SU-DHL-6 (cell line): ENCODE measurements around the gene ZSCAN18.

Source experiments
- H2AFZ ChIP-seq: fragments of 200-600 bp; sonication (generic); 2 replicates; pipeline ENCODE4 v1.6.1; 2014; ENCODE audit warnings: low read depth, mild to moderate bottlenecking, moderate library complexity, mixed read lengths, antibody characterized with exemption, low read length; ENCODE audit not compliant: severe bottlenecking
- H3F3A ChIP-seq: fragments of 200-600 bp; shearing (Covaris generic); 2 replicates; pipeline ENCODE4 v1.6.0; 2016; ENCODE audit warnings: antibody characterized with exemption, mild to moderate bottlenecking; ENCODE audit not compliant: insufficient read depth
- H3K27ac ChIP-seq: fragments of 200-600 bp; sonication (generic); 2 replicates; pipeline ENCODE4 v1.5.1; 2016; ENCODE audit warnings: low read depth, mild to moderate bottlenecking, low read length, moderate library complexity, mixed read lengths
- H3K27me3 ChIP-seq: fragments of 200-600 bp; sonication (generic), shearing (Covaris generic); 2 replicates; pipeline ENCODE4 v1.6.0; 2014; ENCODE audit warnings: mild to moderate bottlenecking, low read length
- H3K36me3 ChIP-seq: fragments of 200-600 bp; sonication (generic); 2 replicates; pipeline ENCODE4 v1.6.1; 2014; ENCODE audit warnings: mild to moderate bottlenecking, low read length, mixed read lengths
- H3K4me2 ChIP-seq: fragments of 300-600, 200-600 bp; shearing (Covaris generic), sonication (generic); 2 replicates; pipeline ENCODE4 v1.6.0; 2014; ENCODE audit warnings: low read length, low read depth, mild to moderate bottlenecking; ENCODE audit not compliant: poor library complexity, severe bottlenecking
- H3K4me3 ChIP-seq: fragments of 200-600 bp; sonication (generic); 2 replicates; pipeline ENCODE4 v1.5.1; 2014; ENCODE audit warnings: antibody characterized with exemption, low read length, mild to moderate bottlenecking, mixed read lengths; ENCODE audit not compliant: insufficient read depth, poor library complexity, severe bottlenecking
- H3K79me2 ChIP-seq: fragments of 200-600 bp; sonication (generic); 2 replicates; pipeline ENCODE4 v1.6.1; 2014; ENCODE audit warnings: mild to moderate bottlenecking, low read length, moderate library complexity; ENCODE audit not compliant: insufficient read depth
- H3K9ac ChIP-seq: fragments of 200-600 bp; sonication (generic); 2 replicates; pipeline ENCODE4 v1.7.0; 2014; ENCODE audit warnings: mild to moderate bottlenecking, low read length
- H3K9me2 ChIP-seq: fragments of 200-600 bp; sonication (generic); replicated peaks from 2 replicates; pipeline ENCODE4 v1.6.1; 2014; ENCODE audit warnings: low read length; ENCODE audit not compliant: insufficient read depth
- H3K9me3 ChIP-seq: fragments of 200-600 bp; sonication (generic); 2 replicates; pipeline ENCODE4 v1.6.1; 2014; ENCODE audit warnings: low read length, mixed read lengths; ENCODE audit not compliant: insufficient read depth
- H4K20me1 ChIP-seq: fragments of 200-600 bp; sonication (generic); 2 replicates; pipeline ENCODE4 v1.6.1; 2014; ENCODE audit warnings: low read depth, mild to moderate bottlenecking, antibody characterized with exemption, low read length, moderate library complexity, mixed read lengths
- EZH2phosphoT487 ChIP-seq: fragments of 200-600 bp; sonication (generic), shearing (Covaris generic); conservative IDR thresholded peaks from 2 replicates; pipeline ENCODE4 v1.6.1; 2018; ENCODE audit warnings: mild to moderate bottlenecking, antibody characterized with exemption, low read length, moderate library complexity, mixed read lengths
- TF ChIP-seq, protein P1 (sequence below): fragments of 200-600 bp; sonication (generic); IDR thresholded peaks from one replicate; pipeline ENCODE4 v1.5.1; 2017; ENCODE audit warnings: antibody characterized with exemption, mild to moderate bottlenecking, low read length, moderate library complexity; ENCODE audit not compliant: insufficient read depth, poor library complexity, severe bottlenecking

Gene ZSCAN18

DNA sequence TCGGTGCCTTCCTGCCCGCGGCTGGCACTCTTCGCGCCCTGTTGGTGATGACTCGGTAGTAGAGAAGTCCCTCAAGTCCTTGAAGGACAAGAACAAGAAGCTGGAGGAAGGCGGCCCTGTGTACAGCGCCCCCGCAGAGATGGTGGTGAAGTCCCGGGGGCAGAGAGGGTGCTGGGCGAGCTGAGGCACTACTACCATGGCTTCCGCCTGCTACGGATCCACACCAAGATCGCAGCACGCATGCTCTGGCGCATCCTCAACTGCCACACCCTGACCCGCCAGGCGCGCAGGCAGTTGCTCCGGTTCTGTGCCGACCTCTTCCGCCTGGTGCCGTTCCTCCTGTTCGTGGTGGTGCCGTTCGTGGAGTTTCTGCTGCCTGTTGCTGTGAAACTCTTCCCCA, 53.1 kb downstream of the ZSCAN18 start:
- no peaks in the 10 kb centered on the region for H3K27me3 ChIP-seq
- no peak overlapping the region for H3K9ac ChIP-seq

DNA sequence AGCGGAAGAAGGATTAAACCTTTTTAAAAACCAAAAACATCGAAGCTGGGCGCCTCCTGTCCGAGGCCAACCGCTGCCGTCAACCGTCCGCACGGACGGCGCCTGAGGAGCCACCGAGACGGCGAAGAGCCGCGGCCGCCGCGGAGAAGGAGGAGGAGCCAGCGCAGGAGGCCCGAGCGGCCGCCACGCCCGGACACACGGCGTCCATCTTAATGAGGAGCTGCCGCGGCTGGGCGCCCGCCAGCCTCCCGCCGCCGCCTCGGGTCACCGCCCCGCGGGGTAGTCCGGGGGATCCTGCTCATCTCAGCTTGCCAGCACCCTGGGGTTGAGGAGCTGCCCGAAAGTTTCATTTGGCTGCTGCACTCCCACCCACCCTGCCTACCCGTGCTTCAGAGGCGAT, 53.6 kb downstream of the ZSCAN18 start:
- Histone ChIP-seq H3K79me2 (no peaks in the 10 kb centered on the region), H3K4me2 (no peak overlapping the region), H3K9me2 (no peaks in the 10 kb centered on the region), H3K36me3 (no peaks in the 10 kb centered on the region), H3K9me3 (no peaks in the 10 kb centered on the region), H2AFZ (no peak overlapping the region), H4K20me1 (no peaks in the 10 kb centered on the region), H3F3A (no peaks in the 10 kb centered on the region), H3K27ac (no peak overlapping the region), H3K4me3 (no peak overlapping the region), H3K27me3 (no peaks in the 10 kb centered on the region), H3K9ac (no peak overlapping the region)
- TF ChIP-seq EZH2phosphoT487 = no peak
- TF ChIP-seq, protein P1, sequence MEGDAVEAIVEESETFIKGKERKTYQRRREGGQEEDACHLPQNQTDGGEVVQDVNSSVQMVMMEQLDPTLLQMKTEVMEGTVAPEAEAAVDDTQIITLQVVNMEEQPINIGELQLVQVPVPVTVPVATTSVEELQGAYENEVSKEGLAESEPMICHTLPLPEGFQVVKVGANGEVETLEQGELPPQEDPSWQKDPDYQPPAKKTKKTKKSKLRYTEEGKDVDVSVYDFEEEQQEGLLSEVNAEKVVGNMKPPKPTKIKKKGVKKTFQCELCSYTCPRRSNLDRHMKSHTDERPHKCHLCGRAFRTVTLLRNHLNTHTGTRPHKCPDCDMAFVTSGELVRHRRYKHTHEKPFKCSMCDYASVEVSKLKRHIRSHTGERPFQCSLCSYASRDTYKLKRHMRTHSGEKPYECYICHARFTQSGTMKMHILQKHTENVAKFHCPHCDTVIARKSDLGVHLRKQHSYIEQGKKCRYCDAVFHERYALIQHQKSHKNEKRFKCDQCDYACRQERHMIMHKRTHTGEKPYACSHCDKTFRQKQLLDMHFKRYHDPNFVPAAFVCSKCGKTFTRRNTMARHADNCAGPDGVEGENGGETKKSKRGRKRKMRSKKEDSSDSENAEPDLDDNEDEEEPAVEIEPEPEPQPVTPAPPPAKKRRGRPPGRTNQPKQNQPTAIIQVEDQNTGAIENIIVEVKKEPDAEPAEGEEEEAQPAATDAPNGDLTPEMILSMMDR = no peak

More for the DNA sequence above, 53.1 kb downstream of the ZSCAN18 start:
- H3K4me2 ChIP-seq = no peak overlapping the region
- H3K4me3 ChIP-seq = no peak overlapping the region
- no peaks in the 10 kb centered on the region for H3K9me3 ChIP-seq
- H3F3A ChIP-seq = no peaks in the 10 kb centered on the region
- H3K27ac ChIP-seq = no peak overlapping the region
- no peaks in the 10 kb centered on the region for H3K9me2 ChIP-seq
- no peaks in the 10 kb centered on the region for H3K36me3 ChIP-seq
- H4K20me1 ChIP-seq = no peaks in the 10 kb centered on the region
- H2AFZ ChIP-seq = no peak overlapping the region
- TF ChIP-seq, protein P1 = no peak
- no peak for TF ChIP-seq EZH2phosphoT487
- no peaks in the 10 kb centered on the region for H3K79me2 ChIP-seq

GRCh38 chr19:58042495-58043340, 55.3 kb downstream of the ZSCAN18 start:
- Histone ChIP-seq H3K9me3 (no peaks in the 10 kb centered on the region), H3K9me2 (no peaks in the 10 kb centered on the region), H2AFZ (no peak overlapping the region), H3K4me3 (no peak overlapping the region), H3K9ac (no peak overlapping the region), H3K36me3 (no peaks in the 10 kb centered on the region), H3K27ac (no peak overlapping the region), H4K20me1 (no peaks in the 10 kb centered on the region), H3F3A (no peaks in the 10 kb centered on the region), H3K79me2 (no peaks in the 10 kb centered on the region), H3K27me3 (no peaks in the 10 kb centered on the region), H3K4me2 (no peak overlapping the region)
- TF ChIP-seq EZH2phosphoT487 = no peak
- TF ChIP-seq, protein P1 = no peak
